ENCODE results near the gene ZBTB7C.

Gene ZBTB7C

DNA sequence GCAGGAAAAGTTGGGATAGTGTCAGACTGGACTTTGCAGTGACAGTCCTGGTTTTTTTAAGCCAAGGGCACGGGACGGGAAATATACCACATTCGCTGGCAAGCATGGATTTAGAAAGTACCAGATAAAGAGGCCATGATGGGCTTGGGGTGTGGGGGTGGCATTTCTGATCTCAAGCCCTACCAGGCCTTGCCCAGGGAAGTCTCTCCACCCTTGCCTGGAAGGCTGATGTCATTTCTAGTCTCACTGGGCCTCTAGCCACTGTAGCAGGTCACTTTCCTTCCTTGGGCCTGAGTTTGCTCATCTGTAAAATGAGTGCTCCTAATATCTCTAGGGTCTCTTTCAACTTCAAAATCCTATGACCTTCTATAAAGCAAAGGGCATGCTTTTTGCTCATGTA is 1.8 kb downstream of the ZBTB7C start:
- H3K4me3 ChIP-seq (ENCODE audit: low read length): no peak overlapping the region
- no peak for DNase-seq (ENCODE audit: low read depth)
- TF ChIP-seq, protein P1, sequence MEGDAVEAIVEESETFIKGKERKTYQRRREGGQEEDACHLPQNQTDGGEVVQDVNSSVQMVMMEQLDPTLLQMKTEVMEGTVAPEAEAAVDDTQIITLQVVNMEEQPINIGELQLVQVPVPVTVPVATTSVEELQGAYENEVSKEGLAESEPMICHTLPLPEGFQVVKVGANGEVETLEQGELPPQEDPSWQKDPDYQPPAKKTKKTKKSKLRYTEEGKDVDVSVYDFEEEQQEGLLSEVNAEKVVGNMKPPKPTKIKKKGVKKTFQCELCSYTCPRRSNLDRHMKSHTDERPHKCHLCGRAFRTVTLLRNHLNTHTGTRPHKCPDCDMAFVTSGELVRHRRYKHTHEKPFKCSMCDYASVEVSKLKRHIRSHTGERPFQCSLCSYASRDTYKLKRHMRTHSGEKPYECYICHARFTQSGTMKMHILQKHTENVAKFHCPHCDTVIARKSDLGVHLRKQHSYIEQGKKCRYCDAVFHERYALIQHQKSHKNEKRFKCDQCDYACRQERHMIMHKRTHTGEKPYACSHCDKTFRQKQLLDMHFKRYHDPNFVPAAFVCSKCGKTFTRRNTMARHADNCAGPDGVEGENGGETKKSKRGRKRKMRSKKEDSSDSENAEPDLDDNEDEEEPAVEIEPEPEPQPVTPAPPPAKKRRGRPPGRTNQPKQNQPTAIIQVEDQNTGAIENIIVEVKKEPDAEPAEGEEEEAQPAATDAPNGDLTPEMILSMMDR (conservative IDR thresholded peaks at IDR 0.05; ENCODE audit: low read length): no peak

DNA sequence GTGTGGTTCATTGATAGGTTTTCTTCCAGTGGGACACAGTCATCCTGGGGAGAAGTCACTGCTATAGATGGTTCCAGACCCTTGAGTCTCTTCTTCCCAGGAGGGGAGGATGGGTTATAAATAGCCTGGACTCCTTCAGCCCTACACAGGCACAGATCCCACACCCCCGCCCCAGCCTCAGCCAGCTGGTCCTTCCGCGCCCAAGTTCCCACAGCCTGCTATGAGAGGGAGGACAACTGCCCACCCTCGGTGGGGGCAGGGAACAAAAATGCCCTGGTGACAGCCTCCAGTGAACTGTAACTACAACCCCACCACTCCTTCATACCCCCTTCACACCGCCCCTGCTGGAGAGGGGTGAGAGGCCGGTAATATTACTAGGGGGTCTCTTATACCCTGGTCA is 3.2 kb downstream of the ZBTB7C start:
- H3K4me3 ChIP-seq (ENCODE audit: low read length): no peak overlapping the region
- DNase-seq (ENCODE audit: low read depth): no peak

DNA sequence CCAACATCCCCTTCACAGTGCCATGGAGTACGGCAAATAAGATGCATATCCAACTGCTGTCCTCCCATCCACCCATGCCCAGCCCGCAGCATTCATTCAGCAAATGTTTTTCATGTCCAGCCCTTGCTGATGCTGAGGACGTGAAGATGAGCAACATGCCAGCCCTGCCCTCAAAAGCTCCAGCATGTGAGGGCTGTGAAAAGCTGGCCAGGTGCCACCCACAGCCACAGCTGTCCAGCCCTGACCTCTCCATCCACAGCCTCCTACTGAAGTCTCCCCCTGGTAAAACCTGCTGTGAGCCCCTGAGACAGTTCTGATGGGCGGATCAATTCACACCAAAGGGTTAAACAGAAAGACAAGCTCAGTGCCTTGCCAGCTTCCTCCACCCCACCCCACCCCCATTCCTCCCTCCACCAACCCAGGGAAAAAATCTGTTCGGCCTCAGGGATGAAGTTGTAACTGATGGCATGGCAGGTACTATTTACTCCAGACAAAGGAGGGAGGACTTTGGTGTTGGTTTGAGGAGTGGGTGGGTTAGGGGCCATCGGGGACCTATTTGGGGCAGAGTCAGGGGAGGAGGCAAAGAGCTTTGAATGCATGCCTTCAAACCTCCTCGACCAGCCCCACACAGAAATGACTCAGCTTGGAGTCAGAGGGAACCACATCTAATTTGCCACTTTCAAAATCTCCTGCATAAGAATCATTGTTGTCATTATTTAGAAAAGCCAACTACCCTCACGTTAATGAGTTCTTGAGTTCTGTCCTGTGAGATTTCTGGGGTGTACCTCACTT is 4.3 kb downstream of the ZBTB7C start:
- TF ChIP-seq, protein P1 (conservative IDR thresholded peaks at IDR 0.05; ENCODE audit: low read length): no peak
- peak; percentile 15 for DNase-seq (ENCODE audit: low read depth)

More for the DNA sequence above, 3.2 kb downstream of the ZBTB7C start:
- TF ChIP-seq, protein P1 (conservative IDR thresholded peaks at IDR 0.05; ENCODE audit: low read length): no peak

DNA sequence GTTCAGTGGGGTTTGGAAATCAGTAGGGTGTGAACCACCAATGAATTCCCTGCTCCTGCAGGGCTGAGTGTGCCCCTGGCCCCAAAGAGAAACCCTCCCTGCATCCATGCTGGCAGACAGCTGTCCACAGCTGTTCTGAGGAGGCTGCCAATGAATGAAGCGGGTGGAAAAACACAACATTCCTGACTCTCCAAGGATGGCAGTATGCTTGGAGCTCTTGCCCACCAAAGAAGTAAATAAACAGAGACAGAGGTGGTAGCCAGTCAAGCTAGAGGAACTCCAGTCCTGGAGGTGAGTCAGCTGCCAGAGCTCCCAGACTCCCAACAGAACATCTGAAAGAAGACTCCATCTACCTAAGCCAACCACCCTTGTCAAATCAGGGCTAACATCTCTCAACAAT is 6.2 kb downstream of the ZBTB7C start:
- peak; percentile 9 for DNase-seq (ENCODE audit: low read depth)
- no peak overlapping the region for H3K4me3 ChIP-seq (ENCODE audit: low read length)
- TF ChIP-seq, protein P1 (conservative IDR thresholded peaks at IDR 0.05; ENCODE audit: low read length): no peak

More for the DNA sequence above, 4.3 kb downstream of the ZBTB7C start:
- no peak overlapping the region for H3K4me3 ChIP-seq (ENCODE audit: low read length)

DNA sequence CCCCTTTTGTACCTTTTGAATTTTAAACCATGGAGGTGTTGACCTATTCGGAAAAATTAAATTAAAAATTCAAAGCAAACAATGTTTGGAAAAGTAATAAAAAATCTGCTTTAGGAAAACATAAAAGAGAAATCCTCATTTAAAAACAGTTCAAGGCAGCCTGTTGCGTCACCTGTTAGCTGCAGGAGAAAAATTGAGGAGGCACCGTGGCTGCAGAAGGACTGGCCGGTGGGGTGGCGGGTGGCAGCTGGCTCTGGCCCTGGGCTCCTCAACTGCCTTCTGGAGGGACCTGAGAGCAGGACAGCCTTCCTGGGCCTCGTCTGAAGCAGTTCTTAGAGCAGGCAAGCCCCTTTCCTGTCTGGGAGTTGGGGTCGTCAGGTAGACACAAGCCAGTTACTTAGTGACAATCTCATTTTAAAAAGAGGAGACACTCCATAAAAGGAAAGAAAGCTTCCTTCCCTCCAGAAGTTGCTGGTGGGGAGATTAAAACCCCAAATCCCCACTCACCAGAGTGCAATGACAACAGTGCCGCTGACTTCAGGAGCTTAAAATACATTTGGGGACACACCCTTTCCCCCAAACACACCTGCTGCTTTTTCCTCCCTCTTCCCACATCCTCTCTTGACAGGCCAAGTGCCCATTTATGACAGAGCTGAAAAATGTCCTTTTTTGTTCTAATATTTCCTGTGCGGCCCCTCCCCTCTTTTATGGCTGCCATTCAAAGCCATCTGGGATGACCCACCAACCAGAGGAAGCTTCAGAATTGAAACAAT is 9.7 kb downstream of the ZBTB7C start:
- TF ChIP-seq, protein P1 (conservative IDR thresholded peaks at IDR 0.05; ENCODE audit: low read length): no peak
- no peak for DNase-seq (ENCODE audit: low read depth)
- no peak overlapping the region for H3K4me3 ChIP-seq (ENCODE audit: low read length)

DNA sequence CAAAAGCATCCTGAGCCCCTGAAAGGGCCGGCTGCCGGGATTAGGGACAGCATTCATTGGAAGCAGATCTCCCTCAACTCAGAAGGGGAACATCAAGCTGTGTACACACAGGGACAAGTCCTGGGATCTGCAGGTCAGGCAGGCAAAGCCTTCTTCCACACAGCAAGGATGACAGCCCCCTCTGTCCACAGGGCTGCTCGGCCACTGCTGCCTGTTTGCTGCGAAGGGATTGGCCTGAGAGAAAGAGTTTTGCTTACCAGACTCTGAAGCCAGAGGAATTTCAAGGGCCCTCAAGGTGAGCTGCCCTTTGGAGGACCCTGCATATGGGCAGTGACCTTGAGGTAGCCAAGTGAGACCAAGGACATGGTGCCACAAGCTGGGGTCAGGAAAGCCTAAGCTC is 11.1 kb downstream of the ZBTB7C start:
- H3K4me3 ChIP-seq (ENCODE audit: low read length): no peak overlapping the region
- DNase-seq (ENCODE audit: low read depth): no peak
- TF ChIP-seq, protein P1 (conservative IDR thresholded peaks at IDR 0.05; ENCODE audit: low read length): no peak

All from AG10803 (cell line).